Endodermal cell (in vitro differentiated cells): ENCODE data around the gene HHIP. TPM values are rescaled to one million over a fixed set of nuclear protein-coding genes. Genes with fewer than 3 reads are reported as not detected.

Experiments used
- DNase-seq: peaks from one replicate; pipeline ENCODE4 v3.0.0-alpha.2; 2017
- H3K27ac ChIP-seq: 2 replicates; pipeline ENCODE4 v1.5.1; 2013; ENCODE audit warnings: mild to moderate bottlenecking, low read depth, low read length, moderate library complexity
- H3K27me3 ChIP-seq: 2 replicates; pipeline ENCODE4 v1.6.1; 2013; ENCODE audit warnings: mild to moderate bottlenecking, low read length, moderate library complexity; ENCODE audit not compliant: insufficient read depth, control insufficient read depth, poor library complexity, severe bottlenecking
- H3K36me3 ChIP-seq: 2 replicates; pipeline ENCODE4 v1.7.0; 2013; ENCODE audit warnings: mild to moderate bottlenecking, low read length, moderate library complexity; ENCODE audit not compliant: control insufficient read depth, insufficient read depth
- H3K4me1 ChIP-seq: one replicate; pipeline ENCODE4 v1.7.0; 2013; ENCODE audit warnings: low read length; ENCODE audit not compliant: control insufficient read depth, insufficient read depth
- H3K4me3 ChIP-seq: 2 replicates; pipeline ENCODE4 v1.5.1; 2013; ENCODE audit warnings: mild to moderate bottlenecking, low read length, moderate library complexity
- H3K9ac ChIP-seq: 2 replicates; pipeline ENCODE4 v1.6.1; 2013; ENCODE audit warnings: mild to moderate bottlenecking, low read length, moderate library complexity; ENCODE audit not compliant: poor library complexity, severe bottlenecking; ENCODE audit errors: extremely low read depth
- H3K9me3 ChIP-seq: 2 replicates; pipeline ENCODE4 v1.6.1; 2013; ENCODE audit warnings: mild to moderate bottlenecking, low read length, moderate library complexity; ENCODE audit not compliant: control insufficient read depth
- H3K27ac Mint-ChIP-seq: 2 replicates; pipeline ENCODE4 v1.8.0; 2020; ENCODE audit warnings: mixed read lengths
- H3K27me3 Mint-ChIP-seq: 2 replicates; pipeline ENCODE4 v1.8.0; 2021; ENCODE audit warnings: mild to moderate bottlenecking, mixed read lengths; ENCODE audit not compliant: insufficient read depth
- H3K36me3 Mint-ChIP-seq: 2 replicates; pipeline ENCODE4 v1.8.0; 2020; ENCODE audit warnings: low read depth, mixed read lengths
- H3K4me1 Mint-ChIP-seq: 2 replicates; pipeline ENCODE4 v1.8.0; 2020; ENCODE audit warnings: mixed read lengths
- H3K4me3 Mint-ChIP-seq: 2 replicates; pipeline ENCODE4 v1.8.0; 2020; ENCODE audit warnings: mild to moderate bottlenecking, moderate library complexity, mixed read lengths
- H3K9me3 Mint-ChIP-seq: 2 replicates; pipeline ENCODE4 v1.8.0; 2020; ENCODE audit warnings: mild to moderate bottlenecking, mixed read lengths
- WGBS, 2 experiments: methylation state at CpG; one replicate each; pipeline versions ENCODE4 v1.1.5 to v1.1.7; 2013; ENCODE audit warnings: missing lambda C conversion rate in 2 of 2, mixed read lengths in 1 of 2; ENCODE audit not compliant: insufficient coverage in 1 of 2, insufficient read length in 1 of 2; 5-methylcytosine and 5-hydroxymethylcytosine counted together
- total RNA-seq, 2 donors: library from RNA; stranded (reverse); fragmentation: NEBNext Ultra II Directional in 1 of 2; extraction: Animal tissue kit (Norgen Biotek cat#: 25700) in 1 of 2; gene quantifications; 2 replicates in 1 of 2; 3 replicates in 1 of 2; pipeline ENCODE4 v1.2.1, GENCODE V29; 2021
- TF ChIP-seq, protein P1 (sequence below): fragments of 200-600 bp; sonication (generic); conservative IDR thresholded peaks from 2 replicates; pipeline ENCODE4 v1.5.0; 2021; ENCODE audit warnings: antibody characterized with exemption, mild to moderate bottlenecking

HHIP gene
- total RNA-seq, 2 donors from 2014 or later: 1.8 to 3.4 TPM

- Mint-ChIP-seq H3K4me3 (no peak overlapping the region), H3K27ac (peak overlapping the region; percentile 58), H3K9me3 (no peaks in the 10 kb centered on the region), H3K36me3 (no peaks in the 10 kb centered on the region), H3K4me1 (peaks cover 41% of the 10 kb centered on the region), H3K27me3 (no peaks in the 10 kb centered on the region)
- DNase-seq: peak; percentile 88
- Histone ChIP-seq H3K9me3 (no peaks in the 10 kb centered on the region), H3K27me3 (peaks cover 10% of the 10 kb centered on the region), H3K36me3 (no peaks in the 10 kb centered on the region), H3K27ac (no peak overlapping the region), H3K4me3 (no peak overlapping the region), H3K4me1 (peaks cover 10% of the 10 kb centered on the region), H3K9ac (no peak overlapping the region)
- TF ChIP-seq, protein P1, sequence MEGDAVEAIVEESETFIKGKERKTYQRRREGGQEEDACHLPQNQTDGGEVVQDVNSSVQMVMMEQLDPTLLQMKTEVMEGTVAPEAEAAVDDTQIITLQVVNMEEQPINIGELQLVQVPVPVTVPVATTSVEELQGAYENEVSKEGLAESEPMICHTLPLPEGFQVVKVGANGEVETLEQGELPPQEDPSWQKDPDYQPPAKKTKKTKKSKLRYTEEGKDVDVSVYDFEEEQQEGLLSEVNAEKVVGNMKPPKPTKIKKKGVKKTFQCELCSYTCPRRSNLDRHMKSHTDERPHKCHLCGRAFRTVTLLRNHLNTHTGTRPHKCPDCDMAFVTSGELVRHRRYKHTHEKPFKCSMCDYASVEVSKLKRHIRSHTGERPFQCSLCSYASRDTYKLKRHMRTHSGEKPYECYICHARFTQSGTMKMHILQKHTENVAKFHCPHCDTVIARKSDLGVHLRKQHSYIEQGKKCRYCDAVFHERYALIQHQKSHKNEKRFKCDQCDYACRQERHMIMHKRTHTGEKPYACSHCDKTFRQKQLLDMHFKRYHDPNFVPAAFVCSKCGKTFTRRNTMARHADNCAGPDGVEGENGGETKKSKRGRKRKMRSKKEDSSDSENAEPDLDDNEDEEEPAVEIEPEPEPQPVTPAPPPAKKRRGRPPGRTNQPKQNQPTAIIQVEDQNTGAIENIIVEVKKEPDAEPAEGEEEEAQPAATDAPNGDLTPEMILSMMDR: no peak
- 35 to 60% methylated on average over 1 to 2 of the region's 2 CpGs for WGBS, 2 experiments
Measured at GRCh38 chr4:144709159-144709558, 63.2 kb downstream of the HHIP start.

GRCh38 chr4:144709793-144710525, 64.0 kb downstream of the HHIP start:
- Histone ChIP-seq H3K9ac (no peak overlapping the region), H3K4me3 (no peak overlapping the region), H3K4me1 (peaks cover 10% of the 10 kb centered on the region), H3K9me3 (no peaks in the 10 kb centered on the region), H3K36me3 (no peaks in the 10 kb centered on the region), H3K27ac (no peak overlapping the region), H3K27me3 (peaks cover 10% of the 10 kb centered on the region)
- Mint-ChIP-seq H3K4me1 (peaks cover 37% of the 10 kb centered on the region), H3K27ac (peak overlapping the region; percentile 28), H3K27me3 (no peaks in the 10 kb centered on the region), H3K9me3 (no peaks in the 10 kb centered on the region), H3K36me3 (no peaks in the 10 kb centered on the region), H3K4me3 (no peak overlapping the region)
- no peak for DNase-seq
- TF ChIP-seq, protein P1: no peak
- 86% methylated on average over 4 of the region's 5 CpGs; no CpG with 5 or more reads in 1 of the 2 experiments for WGBS, 2 experiments

DNA sequence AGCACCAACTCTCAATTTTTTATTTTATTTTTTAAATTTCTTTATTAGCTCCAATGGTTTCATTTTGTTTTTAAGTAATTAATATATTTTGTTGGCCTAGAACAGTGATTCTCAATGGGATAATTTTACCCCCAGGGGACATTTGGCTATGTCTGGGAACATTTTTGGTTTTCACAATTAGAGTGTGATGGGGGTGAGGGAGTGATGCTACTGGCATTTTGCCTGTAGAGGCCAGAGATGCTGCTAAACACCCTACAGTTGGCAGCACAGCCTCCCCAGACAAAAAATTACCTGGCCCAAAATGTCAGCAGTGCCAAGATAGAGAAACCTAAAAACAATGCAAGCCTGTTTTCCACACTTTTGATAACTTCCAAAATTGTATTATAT, 64.6 kb downstream of the HHIP start:
- H3K9ac ChIP-seq: no peak overlapping the region
- H3K9me3 Mint-ChIP-seq: no peaks in the 10 kb centered on the region
- no peak overlapping the region for H3K4me3 Mint-ChIP-seq

More for the DNA sequence above, 64.6 kb downstream of the HHIP start:
- Mint-ChIP-seq H3K4me1 (peaks cover 37% of the 10 kb centered on the region), H3K27ac (no peak overlapping the region), H3K36me3 (no peaks in the 10 kb centered on the region), H3K27me3 (no peaks in the 10 kb centered on the region)
- H3K36me3 ChIP-seq: no peaks in the 10 kb centered on the region
- DNase-seq: no peak
- peaks cover 6% of the 10 kb centered on the region for H3K27me3 ChIP-seq
- H3K9me3 ChIP-seq: no peaks in the 10 kb centered on the region
- no peak overlapping the region for H3K4me3 ChIP-seq
- TF ChIP-seq, protein P1: no peak
- no peak overlapping the region for H3K27ac ChIP-seq
- H3K4me1 ChIP-seq: peaks cover 10% of the 10 kb centered on the region
